HCT116 (cell line): ENCODE measurements around the gene TPI1. TPM values are rescaled to one million over a fixed set of nuclear protein-coding genes. Genes with fewer than 3 reads are reported as not detected.

ENCODE experiments used
- ATAC-seq: fragments of 200-7000 bp; cut with Tn5 transposase; 2 replicates; pipeline ENCODE4 v1.9.1; 2020; ENCODE audit warnings: mild to moderate bottlenecking, moderate library complexity
- BruUV-seq: library from RNA; stranded (reverse); fragments of 400-500 nt; replicated peaks from 2 replicates; lab custom pipeline; 2021; lab: Mats Ljungman, UMichigan
- CTCF ChIA-PET: fragments of 300-600 bp; sonication (Branson Sonifier 250); formaldehyde crosslinking; loops from one replicate; lab custom pipeline; 2021; ENCODE audit warnings: antibody characterized with exemption; lab: Charles Lee
- POLR2A ChIA-PET: fragments of 300-600, 350-600 bp; sonication (Branson Sonifier 250); formaldehyde crosslinking; loops from one replicate; lab custom pipeline; 2021; ENCODE audit warnings: antibody characterized with exemption; lab: Charles Lee
- RAD21 ChIA-PET, 2 experiments: fragments of 300-600 bp; sonication (Branson Sonifier 250); formaldehyde crosslinking; loops; one replicate each; lab custom pipeline; 2023; ENCODE audit warnings: low total read pairs in 2 of 2; ENCODE audit not compliant: uncharacterized antibody in 2 of 2, unreplicated experiment in 2 of 2, low non-redundant PET in 1 of 2; lab: Charles Lee
- DNase-seq: peaks from one replicate; pipeline ENCODE4 v3.0.0-alpha.2; 2010; ENCODE audit warnings: low read depth, low spot score
- H2AFZ ChIP-seq: fragments of 200-600 bp; shearing (Covaris generic), sonication (generic); 2 replicates; pipeline ENCODE4 v1.6.1; 2017; ENCODE audit warnings: low read depth, mixed run types, mixed read lengths, antibody characterized with exemption, low read length; ENCODE audit not compliant: poor library complexity, severe bottlenecking
- H3K27ac ChIP-seq: 2 replicates; pipeline ENCODE4 v1.5.1; 2012; ENCODE audit warnings: low read depth, low read length
- H3K27me3 ChIP-seq: fragments of 200-600 bp; sonication (generic); 2 replicates; pipeline ENCODE4 v1.6.1; 2016; ENCODE audit warnings: mixed run types, low read length, mixed read lengths; ENCODE audit not compliant: insufficient read depth
- H3K36me3 ChIP-seq, 2 experiments: fragments of 200-500 bp in 1 of 2; fragments of 200-600 bp in 1 of 2; sonication (Bioruptor generic) in 1 of 2; sonication (generic) in 1 of 2; 2 replicates each; pipeline versions ENCODE4 v1.5.1 to v1.6.1; 2014 to 2016; ENCODE audit warnings: low read length in 2 of 2, inconsistent platforms in 1 of 2, mixed read lengths in 1 of 2, mixed run types in 1 of 2; ENCODE audit not compliant: insufficient read depth in 2 of 2, control insufficient read depth in 1 of 2
- H3K4me1 ChIP-seq, 2 experiments: fragments of 200-600 bp in 1 of 2; sonication (generic) in 1 of 2; 2 replicates each; pipeline versions ENCODE4 v1.5.1 to v1.6.1; 2012 to 2017; ENCODE audit warnings: low read length in 2 of 2, inconsistent platforms in 1 of 2, mild to moderate bottlenecking in 1 of 2, mixed read lengths in 1 of 2, mixed run types in 1 of 2, moderate library complexity in 1 of 2; ENCODE audit not compliant: insufficient read depth in 2 of 2, control insufficient read depth in 1 of 2
- H3K4me2 ChIP-seq: fragments of 200-600 bp; sonication (generic); 2 replicates; pipeline ENCODE4 v1.6.1; 2017; ENCODE audit warnings: mixed run types, low read length, mixed read lengths
- H3K4me3 ChIP-seq, 2 experiments: fragments of 200-600 bp in 1 of 2; sonication (generic) in 1 of 2; replicated peaks in 1 of 2; 2 replicates each; pipeline ENCODE4 v1.5.1; 2011 to 2016; ENCODE audit warnings: low read length in 2 of 2, control low read depth in 1 of 2, low read depth in 1 of 2, mild to moderate bottlenecking in 1 of 2, mixed read lengths in 1 of 2, mixed run types in 1 of 2
- H3K79me2 ChIP-seq: fragments of 200-600 bp; sonication (generic); 2 replicates; pipeline ENCODE4 v1.6.1; 2017; ENCODE audit warnings: mild to moderate bottlenecking, mixed run types, low read length, moderate library complexity, mixed read lengths; ENCODE audit not compliant: insufficient read depth
- H3K9ac ChIP-seq: fragments of 200-600 bp; sonication (generic); 2 replicates; pipeline ENCODE4 v1.6.1; 2016; ENCODE audit warnings: low read length, mixed read lengths
- H3K9me2 ChIP-seq: fragments of 200-600 bp; sonication (generic), shearing (Covaris generic); 2 replicates; pipeline ENCODE4 v1.6.1; 2017; ENCODE audit warnings: mixed run types, mild to moderate bottlenecking, moderate library complexity; ENCODE audit not compliant: insufficient read depth
- H3K9me3 ChIP-seq, 2 experiments: fragments of 200-500 bp in 1 of 2; fragments of 200-600 bp in 1 of 2; sonication (Bioruptor generic) in 1 of 2; sonication (generic) in 1 of 2; 2 replicates each; pipeline ENCODE4 v1.6.1; 2014 to 2017; ENCODE audit warnings: low read length in 2 of 2, mixed read lengths in 2 of 2, inconsistent platforms in 1 of 2, low read depth in 1 of 2, mild to moderate bottlenecking in 1 of 2, mixed run types in 1 of 2, moderate library complexity in 1 of 2; ENCODE audit not compliant: control insufficient read depth in 1 of 2, insufficient read depth in 1 of 2
- H4K20me1 ChIP-seq: fragments of 200-600 bp; sonication (generic), shearing (Covaris generic); 2 replicates; pipeline ENCODE4 v1.6.1; 2017; ENCODE audit warnings: mixed run types, mild to moderate bottlenecking, moderate library complexity; ENCODE audit not compliant: insufficient read depth
- CBX3 ChIP-seq: IDR thresholded peaks from 2 replicates; pipeline ENCODE4 v1.6.1; 2012; ENCODE audit warnings: low read depth
- CTCF ChIP-seq, 3 experiments: fragments of 200-600 bp in 1 of 3; sonication (generic) in 1 of 3; IDR thresholded peaks in 2 of 3; conservative IDR thresholded peaks in 1 of 3; 2 replicates each; pipeline ENCODE4 v1.5.1; 2012 to 2017; ENCODE audit warnings: low read depth in 2 of 3, low read length in 2 of 3, antibody characterized with exemption in 1 of 3, borderline replicate concordance in 1 of 3, control low read depth in 1 of 3, mild to moderate bottlenecking in 1 of 3, mixed read lengths in 1 of 3, mixed run types in 1 of 3, moderate library complexity in 1 of 3; ENCODE audit not compliant: insufficient read depth in 1 of 3
- EGR1 ChIP-seq: IDR thresholded peaks from 2 replicates; pipeline ENCODE4 v1.6.1; 2012; ENCODE audit warnings: low read depth
- EZH2 ChIP-seq: fragments of 200-600 bp; sonication (generic); IDR thresholded peaks from 2 replicates; pipeline ENCODE4 v1.6.1; 2017; ENCODE audit warnings: antibody characterized with exemption, mixed run types
- EZH2phosphoT487 ChIP-seq: fragments of 200-600 bp; IDR thresholded peaks from 2 replicates; pipeline ENCODE4 v1.6.1; 2018; ENCODE audit warnings: antibody characterized with exemption, borderline replicate concordance
- JUND ChIP-seq: IDR thresholded peaks from 2 replicates; pipeline ENCODE4 v1.6.1; 2012
- MAX ChIP-seq: IDR thresholded peaks from 2 replicates; pipeline ENCODE4 v1.6.1; 2012
- POLR2A ChIP-seq: IDR thresholded peaks from 2 replicates; pipeline ENCODE4 v1.7.0; 2011; ENCODE audit warnings: borderline replicate concordance; ENCODE audit not compliant: insufficient read depth, insufficient read length; ENCODE audit errors: extremely low read depth
- RAD21 ChIP-seq: IDR thresholded peaks from 2 replicates; pipeline ENCODE4 v1.6.1; 2012; ENCODE audit warnings: low read depth, mild to moderate bottlenecking
- SIN3A ChIP-seq: IDR thresholded peaks from 2 replicates; pipeline ENCODE4 v1.6.1; 2012; ENCODE audit warnings: low read depth
- SRF ChIP-seq: IDR thresholded peaks from 2 replicates; pipeline ENCODE4 v1.6.1; 2012; ENCODE audit warnings: low read depth
- TCF7L2 ChIP-seq: IDR thresholded peaks from 2 replicates; pipeline ENCODE4 v1.7.0; 2011; ENCODE audit warnings: borderline replicate concordance, inconsistent platforms; ENCODE audit not compliant: insufficient read depth, insufficient read length; ENCODE audit errors: extremely low read depth
- ZBTB33 ChIP-seq: IDR thresholded peaks from 2 replicates; pipeline ENCODE4 v1.6.1; 2011; ENCODE audit warnings: mild to moderate bottlenecking, low read length, moderate library complexity; ENCODE audit not compliant: insufficient replicate concordance; ENCODE audit errors: extremely low read depth
- ZFX ChIP-seq: fragments of 450-650 bp; IDR thresholded peaks from 2 replicates; pipeline ENCODE4 v1.6.1; 2017
- ZNF274 ChIP-seq: fragments of 200-500 bp; sonication (Bioruptor generic); IDR thresholded peaks from 2 replicates; pipeline ENCODE4 v1.6.1; 2014; ENCODE audit warnings: mild to moderate bottlenecking, low read depth, low read length, inconsistent platforms
- intact Hi-C: fragments of 100-400 bp; cut with micrococcal nuclease; formaldehyde crosslinking; loops from 2 replicates; pipeline ENCODE4 v1.10.0; 2022
- total RNA-seq: library from RNA; stranded (reverse); gene quantifications from one replicate; pipeline ENCODE4 v1.2.1, GENCODE V29; 2021; ENCODE audit not compliant: unreplicated experiment

The TPI1 gene
- total RNA-seq, 1 experiment from 2014 or later, result 1,068 TPM

- H3K36me3 ChIP-seq, result peaks cover 0 to 4% of the 10 kb centered on the region in 2 experiments; a peak in 1 of 4 replicates
- no TSS peak for BruUV-seq
- ChIA-PET CTCF (interaction anchor here (2.5 to 4.2 kb wide), 2 partner anchors 7 to 12 kb away, joined by 7 to 24 read pairs; no protein-coding TSS in a partner anchor), RAD21 (no interaction called here), POLR2A (no interaction called here)
- no peaks in the 10 kb centered on the region for H3K79me2 ChIP-seq
- H3K9me2 ChIP-seq, result no peaks in the 10 kb centered on the region
- H2AFZ ChIP-seq, result no peak overlapping the region
- H3K27ac ChIP-seq, result no peak overlapping the region
- no peaks in the 10 kb centered on the region for H3K9me3 ChIP-seq
- peaks cover 12 to 22% of the 10 kb centered on the region in 2 experiments for H3K4me1 ChIP-seq
- TF ChIP-seq ZFX, result peak; percentile 9; the same call in 1 of the 2 replicates
- no peak for TF ChIP-seq EZH2
- no peaks in the 10 kb centered on the region for H3K27me3 ChIP-seq
- no peaks in the 10 kb centered on the region for H4K20me1 ChIP-seq
- H3K4me3 ChIP-seq, result no peak overlapping the region
- DNase-seq, result no peak
- no peak overlapping the region for H3K9ac ChIP-seq
- intact Hi-C loops, result no loop called here
- H3K4me2 ChIP-seq, result no peak overlapping the region
- ATAC-seq, result no peak
Measured at GRCh38 chr12:6883683-6884082, 16.4 kb downstream of the TPI1 start.

GRCh38 chr12:6884539-6884938, 17.2 kb downstream of the TPI1 start:
- POLR2A ChIA-PET, result no interaction called here
- BruUV-seq, result no TSS peak
- Histone ChIP-seq H3K9me2 (no peaks in the 10 kb centered on the region), H3K9ac (no peak overlapping the region), H3K27me3 (no peaks in the 10 kb centered on the region), H4K20me1 (no peaks in the 10 kb centered on the region), H3K27ac (no peak overlapping the region), H3K9me3 (no peaks in the 10 kb centered on the region), H2AFZ (no peak overlapping the region), H3K79me2 (no peaks in the 10 kb centered on the region), H3K4me1 (peaks cover 12 to 19% of the 10 kb centered on the region in 2 experiments), H3K4me2 (no peak overlapping the region), H3K4me3 (no peak overlapping the region), H3K36me3 (peaks cover 0 to 4% of the 10 kb centered on the region in 2 experiments; a peak in 2 of 4 replicates)
- DNase-seq (no peak), ATAC-seq (no peak)
- RAD21 ChIA-PET, result no interaction called here
- intact Hi-C loops, result no loop called here
- CTCF ChIA-PET, result interaction anchor here (2.5 kb wide), 1 partner anchor 12 kb away, joined by 7 read pairs; no protein-coding TSS in a partner anchor
- TF ChIP-seq TCF7L2, result no peak
- no peak for TF ChIP-seq CBX3
- no peak for TF ChIP-seq ZNF274
- no peak for TF ChIP-seq JUND
- TF ChIP-seq EZH2phosphoT487, result no peak
- TF ChIP-seq POLR2A, result no peak
- no peak for TF ChIP-seq SIN3A
- no peak for TF ChIP-seq SRF
- no peak for TF ChIP-seq EGR1
- no peak for TF ChIP-seq MAX
- TF ChIP-seq ZFX, result no peak
- no peak for TF ChIP-seq RAD21
- TF ChIP-seq EZH2, result no peak
- TF ChIP-seq ZBTB33, result no peak
- no peak for TF ChIP-seq CTCF (IDR thresholded peaks at IDR 0.05 in 2 of 3, conservative IDR thresholded peaks at IDR 0.05 in 1 of 3; ENCODE audit: borderline replicate concordance in 1 of 3, insufficient read depth in 1 of 3, low read depth in 2 of 3, low read length in 2 of 3)
